Measurements from ENCODE around the gene PRDM9.
A peak's percentile ranks its signal among the peaks of the same experiment; 100 is the strongest.
"Not testable (repeated sequence)": the region's sequence is repeated elsewhere in the genome, so short reads cannot be mapped to it uniquely, and the experiment has no call there.

The PRDM9 gene

DNA sequence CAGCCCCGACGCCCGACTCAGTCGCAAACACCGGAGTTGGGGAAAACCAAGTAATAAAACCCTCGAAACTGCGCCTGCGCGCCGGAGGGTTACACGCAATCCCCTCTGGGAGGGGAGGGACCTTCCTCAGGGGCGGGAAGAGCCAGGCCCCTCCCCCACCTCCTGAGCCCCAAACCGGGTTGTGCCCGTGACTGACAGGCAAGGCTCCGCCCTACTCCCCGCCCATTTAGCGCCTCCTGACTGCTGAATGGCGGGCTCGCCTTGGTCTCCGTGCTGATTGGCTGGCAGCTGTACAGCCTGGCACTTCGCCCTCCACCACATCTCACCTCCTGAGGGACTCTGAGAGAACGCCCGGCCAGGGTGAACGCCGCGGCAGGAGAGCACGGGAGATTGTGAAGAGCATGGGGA is at the start of gene PRDM9:
TSS of gene PRDM9 (plus strand) at position 332 of the 408 bp plus-strand sequence. CDS start 1,425 bp downstream, outside the sequence.
- Histone ChIP-seq H3K9me3 (ENCODE audit: control insufficient read depth, insufficient read depth, low read length) (no peaks in the 10 kb centered on the region), H3K4me1 (ENCODE audit: insufficient read depth, low read length) (no peaks in the 10 kb centered on the region), H3K9ac (ENCODE audit: low read depth, low read length) (peak within 1 kb of the TSS; percentile 69; the same call in 1 of the 2 replicates)

DNA sequence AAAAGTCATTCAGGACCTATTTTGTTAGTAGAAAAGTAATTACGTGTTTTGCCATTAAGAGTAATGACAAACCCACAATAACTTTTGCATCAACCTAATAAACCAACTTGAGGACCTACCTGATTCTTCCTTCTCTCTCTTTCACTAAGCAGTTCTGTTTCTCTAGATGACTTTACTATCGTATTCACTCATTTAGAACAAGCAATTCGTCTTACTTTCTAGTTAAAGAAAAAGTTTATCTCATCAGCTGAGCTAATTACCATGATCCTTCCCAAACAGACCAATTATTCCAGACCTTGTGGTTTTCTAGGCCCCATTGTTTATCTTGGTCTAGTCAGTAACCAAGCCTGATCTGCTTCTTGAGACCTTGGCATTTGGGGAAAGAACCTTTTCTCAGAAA is 49.6 kb upstream of the PRDM9 start:
- H3K4me1 ChIP-seq (ENCODE audit: insufficient read depth, low read length) = no peaks in the 10 kb centered on the region
- H3K9ac ChIP-seq (ENCODE audit: low read depth, low read length) = no peak overlapping the region
- no peaks in the 10 kb centered on the region; the same call in 1 of the 2 replicates for H3K9me3 ChIP-seq (ENCODE audit: control insufficient read depth, insufficient read depth, low read length)
- no peaks in the 10 kb centered on the region for H3K36me3 ChIP-seq (ENCODE audit: insufficient read depth, low read length)

More for the DNA sequence above, at the start of gene PRDM9:
- no peaks in the 10 kb centered on the region for H3K36me3 ChIP-seq (ENCODE audit: insufficient read depth, low read length)

DNA sequence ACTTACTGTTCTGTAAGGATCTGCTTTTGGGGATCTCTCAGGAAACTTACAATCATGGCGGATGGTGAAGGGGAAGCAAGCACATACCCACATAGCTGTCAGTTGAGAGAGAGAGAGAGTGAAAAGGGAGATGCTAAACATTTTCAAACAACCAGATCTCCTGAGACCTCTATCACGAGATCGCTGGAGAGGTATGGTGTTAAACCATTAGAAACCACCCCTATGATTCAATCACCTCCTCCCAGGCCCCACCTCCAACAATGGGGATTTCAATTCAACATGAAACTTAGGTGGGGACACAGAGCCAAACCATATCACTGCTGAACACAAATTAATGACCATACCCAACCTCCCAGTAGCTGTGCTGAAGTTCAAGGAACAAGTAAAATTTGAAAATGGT is 48.2 kb upstream of the PRDM9 start:
- no peaks in the 10 kb centered on the region for H3K36me3 ChIP-seq (ENCODE audit: insufficient read depth, low read length)
- H3K9me3 ChIP-seq (ENCODE audit: control insufficient read depth, insufficient read depth, low read length) = no peaks in the 10 kb centered on the region; the same call in 1 of the 2 replicates
- H3K9ac ChIP-seq (ENCODE audit: low read depth, low read length) = no peak overlapping the region
- H3K4me1 ChIP-seq (ENCODE audit: insufficient read depth, low read length) = no peaks in the 10 kb centered on the region

DNA sequence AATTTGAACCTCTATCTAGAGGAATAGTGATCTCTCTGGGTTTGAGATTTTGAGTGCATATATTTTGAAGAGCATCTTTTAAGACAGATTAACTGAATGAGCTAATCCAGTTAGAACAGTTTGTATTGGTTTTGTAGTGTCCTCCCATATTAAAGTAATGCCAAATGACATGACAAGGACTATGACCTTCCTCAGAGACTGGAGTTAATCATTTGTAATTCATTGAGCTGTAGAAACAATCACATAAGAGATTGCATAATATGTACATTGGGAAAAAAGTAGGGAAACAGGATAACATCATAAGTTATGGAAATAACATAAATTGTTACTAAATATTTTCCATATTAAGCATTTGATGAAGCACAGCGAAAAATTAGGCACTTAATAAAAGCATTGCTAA is 45.8 kb upstream of the PRDM9 start:
- Histone ChIP-seq H3K9ac (ENCODE audit: low read depth, low read length) (no peak overlapping the region), H3K4me1 (ENCODE audit: insufficient read depth, low read length) (no peaks in the 10 kb centered on the region), H3K9me3 (ENCODE audit: control insufficient read depth, insufficient read depth, low read length) (no peaks in the 10 kb centered on the region; the same call in 1 of the 2 replicates), H3K36me3 (ENCODE audit: insufficient read depth, low read length) (no peaks in the 10 kb centered on the region)

DNA sequence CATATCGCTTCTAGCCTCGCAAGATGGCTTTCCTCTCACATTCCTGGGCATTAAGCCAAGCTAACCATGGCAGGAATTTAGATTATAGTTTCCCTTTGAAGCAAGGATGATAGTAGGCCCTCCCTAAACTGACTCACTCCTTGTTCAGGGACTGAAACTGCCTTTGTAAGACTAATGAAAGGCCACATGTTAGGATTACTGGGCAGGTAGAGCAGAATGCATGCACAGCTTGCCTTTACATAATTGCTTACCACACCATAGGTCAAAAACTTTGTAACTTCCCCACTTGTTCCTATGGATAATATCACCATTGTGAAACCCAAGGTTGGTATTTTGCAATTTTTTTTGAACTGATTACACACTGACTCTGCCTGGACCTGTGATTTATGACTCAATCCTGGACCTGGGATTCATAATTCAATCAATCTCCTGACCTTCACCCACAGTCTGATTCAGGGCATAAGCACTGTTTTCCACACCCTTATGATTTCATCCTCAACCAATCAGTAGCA is 41.0 kb upstream of the PRDM9 start:
- H3K9me3 ChIP-seq (ENCODE audit: control insufficient read depth, insufficient read depth, low read length) = no peaks in the 10 kb centered on the region; the same call in 1 of the 2 replicates
- H3K9ac ChIP-seq (ENCODE audit: low read depth, low read length) = no peak overlapping the region
- no peaks in the 10 kb centered on the region for H3K36me3 ChIP-seq (ENCODE audit: insufficient read depth, low read length)
- no peaks in the 10 kb centered on the region for H3K4me1 ChIP-seq (ENCODE audit: insufficient read depth, low read length)

DNA sequence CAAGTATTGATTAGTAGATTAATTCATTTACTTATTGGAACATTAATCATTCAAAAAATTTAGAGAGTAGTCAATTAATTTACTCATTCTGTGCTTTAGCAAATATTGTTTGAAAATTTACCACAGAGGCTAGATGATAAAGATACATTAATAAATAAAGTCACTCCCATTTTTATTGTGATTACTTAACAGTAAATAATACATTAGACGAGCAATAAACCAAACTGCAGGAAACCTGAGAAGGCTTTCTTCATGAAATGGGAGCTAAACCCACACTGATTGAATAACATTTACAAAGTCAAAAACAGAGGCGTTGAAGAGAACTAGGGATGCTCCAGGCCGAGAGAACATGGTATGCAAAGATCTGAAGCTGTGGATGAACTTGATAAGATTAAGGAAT is 38.8 kb upstream of the PRDM9 start:
- H3K36me3 ChIP-seq (ENCODE audit: insufficient read depth, low read length) = no peaks in the 10 kb centered on the region
- no peaks in the 10 kb centered on the region; the same call in 1 of the 2 replicates for H3K9me3 ChIP-seq (ENCODE audit: control insufficient read depth, insufficient read depth, low read length)
- H3K9ac ChIP-seq (ENCODE audit: low read depth, low read length) = no peak overlapping the region
- H3K4me1 ChIP-seq (ENCODE audit: insufficient read depth, low read length) = no peaks in the 10 kb centered on the region

DNA sequence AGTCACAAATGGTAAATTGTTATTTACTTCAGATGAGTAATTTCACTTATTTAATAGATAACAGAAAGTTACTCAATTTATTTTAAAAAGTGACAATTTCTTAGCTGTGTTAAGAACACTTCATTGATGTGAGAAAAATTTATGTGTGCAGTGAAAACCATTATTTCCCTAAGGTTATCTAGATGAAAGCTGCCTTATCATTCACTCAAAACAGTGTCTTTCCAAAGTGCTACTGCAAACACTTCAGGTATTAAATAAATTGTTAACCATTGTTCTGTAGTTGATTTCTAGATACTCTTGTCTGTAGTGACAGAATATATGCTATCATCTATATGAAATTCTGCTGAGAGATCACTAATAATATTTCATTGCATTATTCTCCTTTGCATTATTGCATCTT is 33.5 kb upstream of the PRDM9 start:
- Histone ChIP-seq H3K36me3 (ENCODE audit: insufficient read depth, low read length) (no peaks in the 10 kb centered on the region), H3K4me1 (ENCODE audit: insufficient read depth, low read length) (no peaks in the 10 kb centered on the region), H3K9me3 (ENCODE audit: control insufficient read depth, insufficient read depth, low read length) (no peaks in the 10 kb centered on the region), H3K9ac (ENCODE audit: low read depth, low read length) (no peak overlapping the region)

DNA sequence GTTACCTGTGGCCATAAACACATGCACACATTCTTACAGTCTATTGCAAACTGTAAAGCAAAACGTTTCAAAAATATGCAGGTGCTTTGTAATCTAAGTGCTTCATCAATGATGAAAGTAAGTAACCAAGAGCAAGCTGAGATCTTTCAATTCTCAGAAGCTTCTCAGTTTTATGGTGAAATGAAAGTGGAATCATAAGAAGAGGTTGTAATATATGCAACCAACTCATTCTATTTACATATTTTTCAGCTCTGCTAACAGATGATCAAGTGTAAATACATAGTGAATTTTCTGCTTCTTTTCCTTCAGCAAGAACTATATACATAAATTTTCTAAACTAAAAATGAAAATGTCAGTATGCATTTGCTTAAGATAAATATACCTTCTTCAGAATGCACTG is 33.1 kb upstream of the PRDM9 start:
- H3K36me3 ChIP-seq (ENCODE audit: insufficient read depth, low read length) = no peaks in the 10 kb centered on the region
- no peaks in the 10 kb centered on the region for H3K4me1 ChIP-seq (ENCODE audit: insufficient read depth, low read length)
- no peaks in the 10 kb centered on the region for H3K9me3 ChIP-seq (ENCODE audit: control insufficient read depth, insufficient read depth, low read length)
- no peak overlapping the region for H3K9ac ChIP-seq (ENCODE audit: low read depth, low read length)

DNA sequence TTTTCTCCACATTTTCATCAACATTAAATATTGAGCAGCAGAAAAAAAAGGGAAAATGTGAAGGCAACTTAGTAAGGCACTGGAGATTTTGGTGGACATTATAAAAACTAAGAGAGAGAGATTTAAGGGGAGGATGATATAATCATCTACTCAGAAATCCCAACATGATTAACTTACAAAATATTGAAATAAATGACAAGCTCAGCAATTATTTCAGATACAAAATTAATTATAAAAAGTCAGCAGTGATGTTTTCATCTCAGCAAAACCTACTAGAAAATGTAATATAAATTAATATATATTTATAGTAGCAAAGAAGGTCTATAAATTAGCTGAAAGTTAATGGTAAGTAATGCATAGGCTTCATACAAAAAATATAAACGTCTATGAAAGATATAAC is 30.8 kb upstream of the PRDM9 start:
- H3K9me3 ChIP-seq (ENCODE audit: control insufficient read depth, insufficient read depth, low read length) = no peaks in the 10 kb centered on the region
- H3K36me3 ChIP-seq (ENCODE audit: insufficient read depth, low read length) = no peaks in the 10 kb centered on the region
- H3K9ac ChIP-seq (ENCODE audit: low read depth, low read length) = no peak overlapping the region
- H3K4me1 ChIP-seq (ENCODE audit: insufficient read depth, low read length) = no peaks in the 10 kb centered on the region

DNA sequence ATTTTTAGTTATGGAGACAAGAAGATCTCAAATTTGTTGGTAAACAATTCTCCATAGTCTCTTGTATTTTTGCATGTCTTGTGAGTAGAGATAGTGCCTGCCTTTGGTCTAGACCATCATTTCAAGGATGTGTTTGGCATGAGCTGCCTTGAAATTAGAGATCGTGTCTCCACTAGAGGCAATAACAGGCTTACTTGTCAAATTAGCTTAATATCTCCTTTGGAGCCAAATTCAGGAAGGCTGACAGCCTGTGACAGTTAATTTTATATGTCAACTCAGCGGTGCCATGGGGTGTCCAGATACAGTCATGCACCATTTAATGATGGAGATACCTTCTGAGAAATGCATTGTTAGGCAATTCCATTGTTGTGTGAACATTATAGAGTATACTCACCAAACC is 24.8 kb upstream of the PRDM9 start:
- H3K4me1 ChIP-seq (ENCODE audit: insufficient read depth, low read length) = no peaks in the 10 kb centered on the region

DNA sequence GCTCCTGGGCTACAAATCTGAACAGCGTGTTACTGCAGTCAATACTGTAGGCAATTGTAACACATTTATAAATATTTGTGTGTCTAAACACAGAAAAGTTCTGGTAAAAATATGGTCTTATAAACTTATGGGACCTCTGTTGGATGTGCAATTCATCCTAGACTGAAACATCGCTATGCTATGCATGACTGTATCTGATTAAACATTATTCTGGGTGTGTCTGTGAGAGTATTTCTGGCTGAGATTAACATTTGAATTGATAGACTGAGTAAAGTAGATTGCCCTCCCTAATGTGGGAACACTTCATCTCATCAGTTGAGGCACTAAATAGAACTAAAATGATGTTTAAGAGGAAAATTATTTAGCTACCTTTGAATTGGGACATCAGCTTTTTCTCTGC is 24.3 kb upstream of the PRDM9 start:
- Histone ChIP-seq H3K9me3 (ENCODE audit: control insufficient read depth, insufficient read depth, low read length) (no peaks in the 10 kb centered on the region), H3K4me1 (ENCODE audit: insufficient read depth, low read length) (no peaks in the 10 kb centered on the region), H3K9ac (ENCODE audit: low read depth, low read length) (no peak overlapping the region), H3K36me3 (ENCODE audit: insufficient read depth, low read length) (no peaks in the 10 kb centered on the region)

More for the DNA sequence above, 24.8 kb upstream of the PRDM9 start:
- no peak overlapping the region for H3K9ac ChIP-seq (ENCODE audit: low read depth, low read length)
- H3K36me3 ChIP-seq (ENCODE audit: insufficient read depth, low read length) = no peaks in the 10 kb centered on the region
- H3K9me3 ChIP-seq (ENCODE audit: control insufficient read depth, insufficient read depth, low read length) = no peaks in the 10 kb centered on the region

DNA sequence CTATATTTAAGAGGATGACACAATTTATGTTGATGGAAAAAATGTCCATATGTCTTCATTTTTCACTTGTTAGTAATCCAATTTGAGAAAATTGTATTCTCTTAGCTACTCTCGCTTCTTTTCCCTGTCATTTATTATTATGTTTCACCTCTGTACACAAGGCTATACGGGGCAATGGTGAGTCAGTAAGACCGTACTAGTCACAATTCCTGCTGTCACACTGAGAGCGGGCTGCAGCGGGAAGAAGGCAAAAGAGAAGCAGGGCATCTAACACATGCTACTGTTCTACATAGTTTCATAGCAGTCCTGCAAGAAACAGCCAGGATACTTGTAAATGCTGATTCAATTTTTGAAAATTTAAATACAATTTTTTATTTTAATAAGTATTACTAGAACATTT is 23.3 kb upstream of the PRDM9 start:
- Histone ChIP-seq H3K9ac (ENCODE audit: low read depth, low read length) (no peak overlapping the region), H3K4me1 (ENCODE audit: insufficient read depth, low read length) (no peaks in the 10 kb centered on the region), H3K9me3 (ENCODE audit: control insufficient read depth, insufficient read depth, low read length) (no peaks in the 10 kb centered on the region), H3K36me3 (ENCODE audit: insufficient read depth, low read length) (no peaks in the 10 kb centered on the region)

DNA sequence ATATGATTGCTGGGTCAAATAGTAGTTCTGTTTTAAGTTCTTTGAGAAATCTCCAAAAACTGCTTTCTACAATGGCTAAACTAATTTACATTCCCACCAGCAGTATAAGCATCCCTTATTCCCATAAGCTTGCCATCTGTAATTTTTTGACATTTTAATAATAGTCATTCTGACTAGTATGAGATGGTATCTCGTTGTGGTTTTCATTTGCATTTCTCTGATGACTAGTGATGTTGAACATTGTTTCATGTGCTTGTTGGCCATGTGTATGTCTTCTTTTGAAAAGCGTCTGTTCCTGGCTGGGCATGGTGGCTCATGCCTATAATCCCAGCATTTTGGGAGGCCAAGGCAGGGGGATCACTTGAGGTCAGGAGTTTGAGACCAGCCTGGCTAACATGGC is 21.2 kb upstream of the PRDM9 start:
- not testable (repeated sequence) for H3K36me3 ChIP-seq (ENCODE audit: insufficient read depth, low read length); H3K9ac ChIP-seq (ENCODE audit: low read depth, low read length); H3K4me1 ChIP-seq (ENCODE audit: insufficient read depth, low read length); H3K9me3 ChIP-seq (ENCODE audit: control insufficient read depth, insufficient read depth, low read length)

DNA sequence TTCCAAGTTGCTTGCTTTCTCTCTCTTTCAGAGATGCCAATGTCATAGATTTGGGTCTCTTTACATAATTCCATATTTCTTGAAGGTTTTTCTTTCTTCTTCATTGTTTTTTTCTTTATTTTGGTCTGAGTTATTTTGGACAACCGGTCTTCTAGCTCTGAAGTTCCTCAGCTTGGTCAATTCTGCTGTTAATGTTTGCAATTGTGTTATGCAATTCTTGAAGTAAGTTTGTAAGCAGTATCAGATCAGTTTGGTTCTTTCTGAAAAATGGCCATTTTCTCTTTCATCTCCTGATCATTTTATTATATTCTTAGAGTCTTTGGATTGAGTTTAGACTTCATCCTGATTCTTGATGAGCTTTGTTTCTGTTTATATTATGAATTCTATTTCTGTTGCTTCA is 16.4 kb upstream of the PRDM9 start:
- H3K9me3 ChIP-seq (ENCODE audit: control insufficient read depth, insufficient read depth, low read length) = no peaks in the 10 kb centered on the region
- H3K36me3 ChIP-seq (ENCODE audit: insufficient read depth, low read length) = no peaks in the 10 kb centered on the region
- no peak overlapping the region for H3K9ac ChIP-seq (ENCODE audit: low read depth, low read length)
- no peaks in the 10 kb centered on the region for H3K4me1 ChIP-seq (ENCODE audit: insufficient read depth, low read length)

DNA sequence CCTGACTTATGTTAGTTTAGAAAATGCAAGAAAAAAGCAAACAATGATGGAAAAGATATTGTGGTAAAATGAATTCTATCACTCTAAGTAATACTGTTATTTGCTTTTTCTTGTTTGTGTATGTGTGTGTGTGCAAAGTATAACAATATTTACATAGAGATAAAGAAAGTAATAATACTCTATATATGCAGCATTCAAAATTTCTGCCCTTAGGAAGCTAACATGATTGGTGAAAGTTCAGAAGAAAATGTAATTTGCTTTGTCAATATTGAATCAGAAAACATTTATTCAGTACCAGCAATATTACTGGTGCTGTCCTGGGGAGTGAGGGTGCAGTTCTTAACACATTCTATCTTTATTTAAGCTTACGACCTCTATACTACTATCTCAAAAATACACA is 12.9 kb upstream of the PRDM9 start:
- Histone ChIP-seq H3K36me3 (ENCODE audit: insufficient read depth, low read length) (no peaks in the 10 kb centered on the region), H3K9ac (ENCODE audit: low read depth, low read length) (no peak overlapping the region), H3K9me3 (ENCODE audit: control insufficient read depth, insufficient read depth, low read length) (no peaks in the 10 kb centered on the region), H3K4me1 (ENCODE audit: insufficient read depth, low read length) (no peaks in the 10 kb centered on the region)

DNA sequence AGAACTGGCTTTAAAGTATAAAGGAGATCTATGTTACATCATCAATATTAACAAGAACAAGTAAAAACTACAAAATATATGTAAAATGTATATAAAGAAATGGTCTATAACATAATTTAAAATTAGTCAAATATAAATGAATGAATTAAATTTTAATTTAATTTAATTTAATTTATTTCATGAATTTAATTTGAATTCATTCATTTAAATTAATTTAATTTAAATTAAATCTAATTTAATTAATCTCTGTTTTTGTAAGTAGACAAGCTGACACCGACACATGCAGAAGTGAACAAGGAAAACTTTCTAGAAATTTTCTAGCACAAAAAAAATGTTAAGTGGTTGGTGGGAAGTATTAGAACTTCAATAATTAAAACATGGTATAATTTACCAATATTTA is 10.8 kb upstream of the PRDM9 start:
- H3K9me3 ChIP-seq (ENCODE audit: control insufficient read depth, insufficient read depth, low read length) = no peaks in the 10 kb centered on the region; the same call in 1 of the 2 replicates
- no peaks in the 10 kb centered on the region for H3K36me3 ChIP-seq (ENCODE audit: insufficient read depth, low read length)
- H3K4me1 ChIP-seq (ENCODE audit: insufficient read depth, low read length) = no peaks in the 10 kb centered on the region
- H3K9ac ChIP-seq (ENCODE audit: low read depth, low read length) = no peak overlapping the region
